WTC11 (cell line): Measurements from ENCODE around the gene DENND6A. TPM values are rescaled to one million over a fixed set of nuclear protein-coding genes. Genes with fewer than 3 reads are reported as not detected.
A peak's percentile ranks its signal among the peaks of the same experiment; 100 is the strongest.

Experiments
- ATAC-seq: fragments of 200-7000 bp; cut with Tn5 transposase; 2 replicates; pipeline ENCODE4 v1.10.0; 2021; ENCODE audit warnings: mild to moderate bottlenecking, moderate library complexity
- CTCF ChIA-PET: fragments of 300-600 bp; sonication (Branson Sonifier 250); formaldehyde crosslinking; loops from one replicate; lab custom pipeline; 2021; ENCODE audit warnings: antibody characterized with exemption; lab: Charles Lee
- POLR2A ChIA-PET: fragments of 350-600 bp; sonication (Branson Sonifier 250); formaldehyde crosslinking; loops from one replicate; lab custom pipeline; 2021; ENCODE audit warnings: antibody characterized with exemption; lab: Charles Lee
- DNase-seq: peaks from one replicate; pipeline ENCODE4 v3.0.0; 2021; ENCODE audit warnings: low spot score
- H3K27ac Mint-ChIP-seq: 2 replicates; pipeline ENCODE4 v1.8.0; 2021; ENCODE audit warnings: mixed read lengths
- H3K27me3 Mint-ChIP-seq: 2 replicates; pipeline ENCODE4 v1.8.0; 2021; ENCODE audit warnings: low read depth, mild to moderate bottlenecking, moderate library complexity, mixed read lengths
- H3K36me3 Mint-ChIP-seq: 2 replicates; pipeline ENCODE4 v1.8.0; 2021; ENCODE audit warnings: mixed read lengths
- H3K4me1 Mint-ChIP-seq: 2 replicates; pipeline ENCODE4 v1.8.0; 2022; ENCODE audit warnings: mixed read lengths
- H3K4me3 Mint-ChIP-seq: 2 replicates; pipeline ENCODE4 v1.8.0; 2021; ENCODE audit warnings: mild to moderate bottlenecking, moderate library complexity, mixed read lengths
- H3K9me3 Mint-ChIP-seq: 2 replicates; pipeline ENCODE4 v1.8.0; 2021; ENCODE audit warnings: mixed read lengths
- CBFB ChIP-seq: sonication (generic); formaldehyde crosslinking; IDR thresholded peaks from 2 replicates; pipeline ENCODE4 v1.8.1; 2022; ENCODE audit warnings: mild to moderate bottlenecking, low read depth, missing genetic modification reagents
- E2F4 ChIP-seq: sonication (generic); formaldehyde crosslinking; IDR thresholded peaks from 2 replicates; pipeline ENCODE4 v1.8.1; 2022; ENCODE audit warnings: low read depth, mild to moderate bottlenecking, moderate library complexity, missing genetic modification reagents, borderline replicate concordance
- ESRRA ChIP-seq: sonication (generic); formaldehyde crosslinking; IDR thresholded peaks from 2 replicates; pipeline ENCODE4 v1.8.1; 2022; ENCODE audit warnings: mild to moderate bottlenecking, missing genetic modification reagents, borderline replicate concordance
- HMGA2 ChIP-seq: fragments of 250-450 bp; sonication (Bioruptor Pico); IDR thresholded peaks from 2 replicates; pipeline ENCODE4 v1.4.0; 2021; ENCODE audit warnings: mild to moderate bottlenecking, moderate library complexity
- IRF2 ChIP-seq: sonication (generic); formaldehyde crosslinking; IDR thresholded peaks from 2 replicates; pipeline ENCODE4 v1.8.0; 2022; ENCODE audit warnings: low read depth, missing genetic modification reagents, borderline replicate concordance
- KAT7 ChIP-seq: sonication (generic); formaldehyde crosslinking; IDR thresholded peaks from 2 replicates; pipeline ENCODE4 v1.8.1; 2023; ENCODE audit warnings: missing genetic modification reagents, mild to moderate bottlenecking, borderline replicate concordance
- MXD4 ChIP-seq: fragments of 250-450 bp; sonication (Bioruptor Pico); IDR thresholded peaks from 2 replicates; pipeline ENCODE4 v1.8.0; 2021; ENCODE audit warnings: mild to moderate bottlenecking, moderate library complexity, borderline replicate concordance
- NFATC4 ChIP-seq: fragments of 250-450 bp; sonication (Bioruptor Pico); IDR thresholded peaks from 2 replicates; pipeline ENCODE4 v1.9.0; 2021; ENCODE audit warnings: mild to moderate bottlenecking
- NFE2L1 ChIP-seq: sonication (generic); formaldehyde crosslinking; IDR thresholded peaks from 2 replicates; pipeline ENCODE4 v1.8.1; 2023; ENCODE audit warnings: missing genetic modification reagents
- NFYB ChIP-seq: sonication (generic); formaldehyde crosslinking; conservative IDR thresholded peaks from 2 replicates; pipeline ENCODE4 v1.8.0; 2022; ENCODE audit warnings: low read depth, missing genetic modification reagents
- PREB ChIP-seq: sonication (generic); formaldehyde crosslinking; IDR thresholded peaks from 2 replicates; pipeline ENCODE4 v1.8.1; 2022; ENCODE audit warnings: mild to moderate bottlenecking, missing genetic modification reagents, moderate library complexity, borderline replicate concordance
- RELA ChIP-seq: sonication (generic); formaldehyde crosslinking; IDR thresholded peaks from 2 replicates; pipeline ENCODE4 v1.8.1; 2022; ENCODE audit warnings: missing genetic modification reagents, mild to moderate bottlenecking, borderline replicate concordance
- SMAD4 ChIP-seq: sonication (generic); formaldehyde crosslinking; IDR thresholded peaks from 2 replicates; pipeline ENCODE4 v1.8.0; 2022; ENCODE audit warnings: mild to moderate bottlenecking, missing genetic modification reagents
- ZBTB21 ChIP-seq: sonication (generic); formaldehyde crosslinking; IDR thresholded peaks from 2 replicates; pipeline ENCODE4 v1.8.1; 2023; ENCODE audit warnings: mild to moderate bottlenecking, missing genetic modification reagents, borderline replicate concordance
- ZNF138 ChIP-seq: sonication (generic); formaldehyde crosslinking; conservative IDR thresholded peaks from 2 replicates; pipeline ENCODE4 v1.8.1; 2022; ENCODE audit warnings: mild to moderate bottlenecking, moderate library complexity, missing genetic modification reagents
- ZNF232 ChIP-seq: sonication (generic); formaldehyde crosslinking; IDR thresholded peaks from 2 replicates; pipeline ENCODE4 v1.8.0; 2022; ENCODE audit warnings: mild to moderate bottlenecking, missing genetic modification reagents
- ZNF281 ChIP-seq: sonication (generic); formaldehyde crosslinking; IDR thresholded peaks from 2 replicates; pipeline ENCODE4 v1.8.0; 2023; ENCODE audit warnings: mild to moderate bottlenecking, missing genetic modification reagents
- ZNF396 ChIP-seq: fragments of 250-450 bp; sonication (Bioruptor Pico); IDR thresholded peaks from 2 replicates; pipeline ENCODE4 v1.8.0; 2021; ENCODE audit warnings: mild to moderate bottlenecking, moderate library complexity, borderline replicate concordance
- ZNF416 ChIP-seq: fragments of 250-450 bp; sonication (Bioruptor Pico); IDR thresholded peaks from 2 replicates; pipeline ENCODE4 v1.9.0; 2021; ENCODE audit warnings: mild to moderate bottlenecking, inconsistent platforms
- total RNA-seq: library from RNA; stranded (reverse); gene quantifications from 3 replicates; pipeline ENCODE4 v1.2.3, GENCODE V29; 2021
- TF ChIP-seq, protein P1 (sequence below): fragments of 250-450 bp; sonication (Bioruptor Pico); IDR thresholded peaks from 2 replicates; pipeline ENCODE4 v1.8.0; 2021; ENCODE audit warnings: mild to moderate bottlenecking
- TF ChIP-seq, protein P2 (sequence below): sonication (generic); formaldehyde crosslinking; IDR thresholded peaks from 2 replicates; pipeline ENCODE4 v1.8.1; 2022; ENCODE audit warnings: missing genetic modification reagents, borderline replicate concordance

DENND6A gene
- total RNA-seq, 1 experiment from 2014 or later, result 13.9 TPM

DNA sequence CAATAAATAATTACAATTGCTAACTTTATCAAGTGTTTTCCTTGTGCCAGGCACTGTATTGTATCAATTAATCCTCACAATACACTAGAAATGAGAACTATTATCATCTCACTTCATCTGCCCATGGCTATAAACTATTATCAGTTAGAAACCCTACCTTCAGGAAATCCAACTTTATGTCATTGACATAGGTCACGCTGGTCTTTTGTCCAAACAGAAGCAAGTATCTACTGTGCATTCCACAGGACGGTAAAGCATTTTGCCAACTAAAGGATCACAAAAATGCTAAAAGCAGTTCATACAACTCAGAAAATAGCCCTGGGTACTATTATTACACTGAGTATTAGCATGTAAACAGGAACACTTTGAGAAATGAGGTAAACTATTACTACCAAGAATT lies 9.6 kb downstream of the DENND6A start:
- H3K27me3 Mint-ChIP-seq, result no peaks in the 10 kb centered on the region
- no peaks in the 10 kb centered on the region for H3K9me3 Mint-ChIP-seq
- H3K27ac Mint-ChIP-seq, result no peak overlapping the region
- H3K36me3 Mint-ChIP-seq, result no peaks in the 10 kb centered on the region
- no peak overlapping the region for H3K4me3 Mint-ChIP-seq
- CTCF ChIA-PET, result interaction anchor here (0.6 kb wide), 1 partner anchor 486 kb away, joined by 5 read pairs; no protein-coding TSS in a partner anchor
- no peak for TF ChIP-seq ZNF138 (CRISPR knock-in tag)
- no peak for TF ChIP-seq E2F4 (CRISPR knock-in tag)
- TF ChIP-seq, protein P1, sequence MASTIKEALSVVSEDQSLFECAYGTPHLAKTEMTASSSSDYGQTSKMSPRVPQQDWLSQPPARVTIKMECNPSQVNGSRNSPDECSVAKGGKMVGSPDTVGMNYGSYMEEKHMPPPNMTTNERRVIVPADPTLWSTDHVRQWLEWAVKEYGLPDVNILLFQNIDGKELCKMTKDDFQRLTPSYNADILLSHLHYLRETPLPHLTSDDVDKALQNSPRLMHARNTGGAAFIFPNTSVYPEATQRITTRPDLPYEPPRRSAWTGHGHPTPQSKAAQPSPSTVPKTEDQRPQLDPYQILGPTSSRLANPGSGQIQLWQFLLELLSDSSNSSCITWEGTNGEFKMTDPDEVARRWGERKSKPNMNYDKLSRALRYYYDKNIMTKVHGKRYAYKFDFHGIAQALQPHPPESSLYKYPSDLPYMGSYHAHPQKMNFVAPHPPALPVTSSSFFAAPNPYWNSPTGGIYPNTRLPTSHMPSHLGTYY (CRISPR knock-in tag), result no peak
- TF ChIP-seq ZNF232, result no peak
- TF ChIP-seq RELA (CRISPR knock-in tag), result no peak
- TF ChIP-seq PREB, result no peak
- no peak for TF ChIP-seq ZNF416 (CRISPR knock-in tag)
- no peak for TF ChIP-seq KAT7 (CRISPR knock-in tag)
- TF ChIP-seq HMGA2 (CRISPR knock-in tag), result no peak
- TF ChIP-seq SMAD4 (CRISPR knock-in tag), result no peak
- no peak for TF ChIP-seq NFE2L1 (CRISPR knock-in tag)
- TF ChIP-seq, protein P2, sequence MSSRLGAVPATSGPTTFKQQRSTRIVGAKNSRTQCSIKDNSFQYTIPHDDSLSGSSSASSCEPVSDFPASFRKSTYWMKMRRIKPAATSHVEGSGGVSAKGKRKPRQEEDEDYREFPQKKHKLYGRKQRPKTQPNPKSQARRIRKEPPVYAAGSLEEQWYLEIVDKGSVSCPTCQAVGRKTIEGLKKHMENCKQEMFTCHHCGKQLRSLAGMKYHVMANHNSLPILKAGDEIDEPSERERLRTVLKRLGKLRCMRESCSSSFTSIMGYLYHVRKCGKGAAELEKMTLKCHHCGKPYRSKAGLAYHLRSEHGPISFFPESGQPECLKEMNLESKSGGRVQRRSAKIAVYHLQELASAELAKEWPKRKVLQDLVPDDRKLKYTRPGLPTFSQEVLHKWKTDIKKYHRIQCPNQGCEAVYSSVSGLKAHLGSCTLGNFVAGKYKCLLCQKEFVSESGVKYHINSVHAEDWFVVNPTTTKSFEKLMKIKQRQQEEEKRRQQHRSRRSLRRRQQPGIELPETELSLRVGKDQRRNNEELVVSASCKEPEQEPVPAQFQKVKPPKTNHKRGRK (CRISPR knock-in tag), result no peak
- no peak for TF ChIP-seq MXD4 (CRISPR knock-in tag)
- TF ChIP-seq NFYB (CRISPR knock-in tag), result no peak
- POLR2A ChIA-PET, result no interaction called here
- DNase-seq (no peak), ATAC-seq (no peak)
- H3K4me1 Mint-ChIP-seq, result peaks cover under 1% of the 10 kb centered on the region; the same call in 1 of the 2 replicates

DNA sequence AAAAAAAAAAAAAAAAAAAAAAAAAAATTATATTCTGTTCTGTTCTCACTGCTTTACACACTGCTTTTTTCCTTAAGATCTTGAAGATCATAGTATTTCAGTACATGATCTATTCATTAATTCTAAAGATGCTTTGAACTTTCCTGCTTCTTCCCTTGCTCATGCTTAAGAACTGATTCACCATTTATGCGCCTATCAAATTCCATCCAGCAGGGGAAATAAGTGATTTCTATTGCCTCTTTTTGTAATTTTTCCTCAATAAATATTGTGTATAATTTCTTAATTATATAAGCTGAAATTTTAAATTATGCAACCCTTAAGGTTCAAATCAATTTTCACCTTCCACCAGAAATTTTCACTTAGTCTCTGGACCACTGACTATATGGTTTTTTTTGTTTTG lies 10.6 kb downstream of the DENND6A start:
- no peaks in the 10 kb centered on the region for H3K27me3 Mint-ChIP-seq
- 0 out of 2 replicates have a peak overlapping the region, but pooled peaks have one; percentile 74 for H3K27ac Mint-ChIP-seq
- H3K4me3 Mint-ChIP-seq, result no peak overlapping the region
- DNase-seq, result no peak
- ATAC-seq, result no peak
- no peaks in the 10 kb centered on the region for H3K4me1 Mint-ChIP-seq
- TF ChIP-seq ZBTB21 (CRISPR knock-in tag) (no peak), IRF2 (CRISPR knock-in tag) (no peak), NFATC4 (CRISPR knock-in tag) (no peak), ZNF396 (no peak), CBFB (CRISPR knock-in tag) (no peak), ZNF281 (CRISPR knock-in tag) (no peak), ESRRA (CRISPR knock-in tag) (no peak), ZNF138 (CRISPR knock-in tag) (no peak)
- TF ChIP-seq, protein P1 (CRISPR knock-in tag), result no peak
- no peaks in the 10 kb centered on the region for H3K36me3 Mint-ChIP-seq
- ChIA-PET CTCF (no interaction called here), POLR2A (interaction anchor here (0.7 kb wide), 1 partner anchor 85 kb away, joined by 5 read pairs; the partner anchor contains the start of gene ARF4)
- H3K9me3 Mint-ChIP-seq, result no peaks in the 10 kb centered on the region
